COLO668 (cell line): Measurements from ENCODE around the gene S100A13.
A peak's percentile ranks its signal among the peaks of the same experiment; 100 is the strongest.
"Not testable (repeated sequence)": the region's sequence is repeated elsewhere in the genome, so short reads cannot be mapped to it uniquely, and the experiment has no call there.

ENCODE experiments used
- DNase-seq: peaks from one replicate; lab custom pipeline; 2025; ENCODE audit not compliant: unreplicated experiment; lab: John Stamatoyannopoulos, UW

The S100A13 gene

DNA sequence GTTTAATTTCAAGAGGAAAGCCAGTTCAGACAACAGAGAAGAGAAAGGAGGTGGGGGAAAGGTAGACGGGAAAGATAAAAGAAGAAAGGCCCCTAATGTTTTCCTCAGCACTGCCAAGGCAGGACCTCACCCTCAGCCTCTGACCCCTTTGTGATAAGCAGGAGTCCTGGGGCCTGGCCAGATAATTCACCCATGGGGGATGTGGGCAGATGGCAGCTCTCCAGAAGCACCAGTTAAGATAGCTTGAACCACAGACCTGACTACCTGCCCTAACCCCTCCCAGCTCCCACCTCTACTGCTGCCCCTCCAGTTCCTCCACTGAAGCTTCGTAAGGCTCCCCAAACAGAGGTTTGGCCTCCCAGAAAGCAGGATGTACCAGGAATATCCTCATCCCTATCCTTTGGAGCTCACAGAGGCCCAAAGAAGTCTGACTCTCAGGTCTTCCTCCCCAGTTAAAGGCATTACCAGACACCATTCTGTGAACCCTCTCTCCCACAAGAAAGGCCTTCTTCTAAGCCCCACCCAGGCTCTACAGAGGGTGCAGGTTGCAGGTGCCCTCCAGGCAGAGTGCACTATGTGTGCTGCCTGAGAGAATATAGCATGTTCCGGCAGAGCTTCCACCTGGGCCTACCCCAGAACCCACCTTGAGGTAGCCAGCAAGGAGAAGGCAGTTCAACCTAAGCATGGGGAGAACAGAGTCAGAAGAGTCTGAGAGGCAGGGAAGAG, 22.0 kb upstream of the S100A13 start:
- DNase-seq: peak; percentile 47

DNA sequence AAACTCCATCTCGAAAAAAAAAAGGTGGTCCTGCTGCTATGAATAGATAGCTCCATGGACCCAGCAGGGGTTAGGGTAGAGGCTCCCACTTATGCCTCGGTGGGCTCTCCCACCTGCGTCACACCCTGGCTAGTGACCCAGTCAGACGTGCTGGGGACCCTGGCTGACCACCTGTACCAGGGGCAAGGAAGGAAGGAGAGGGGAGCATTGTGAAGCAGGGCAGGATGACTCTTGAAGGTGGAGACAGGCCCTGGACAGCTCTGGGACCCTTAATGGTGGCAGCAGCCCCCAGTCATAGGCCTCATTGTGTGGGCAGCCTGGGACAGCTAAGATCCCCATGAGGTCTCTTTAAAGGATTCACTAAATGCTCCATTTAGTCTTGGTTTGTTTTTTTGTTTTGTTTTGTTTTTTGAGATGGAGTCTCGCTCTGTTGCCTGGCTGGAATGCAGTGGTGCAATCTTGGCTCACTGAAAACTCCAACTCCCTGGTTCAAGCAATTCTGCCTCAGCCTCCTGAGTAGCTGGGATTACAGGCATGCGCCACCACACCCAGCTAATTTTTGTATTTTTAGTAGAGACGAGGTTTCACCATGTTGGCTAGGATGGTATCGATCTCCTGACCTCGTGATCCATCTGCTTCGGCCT, 20.8 kb upstream of the S100A13 start:
- DNase-seq: no peak

DNA sequence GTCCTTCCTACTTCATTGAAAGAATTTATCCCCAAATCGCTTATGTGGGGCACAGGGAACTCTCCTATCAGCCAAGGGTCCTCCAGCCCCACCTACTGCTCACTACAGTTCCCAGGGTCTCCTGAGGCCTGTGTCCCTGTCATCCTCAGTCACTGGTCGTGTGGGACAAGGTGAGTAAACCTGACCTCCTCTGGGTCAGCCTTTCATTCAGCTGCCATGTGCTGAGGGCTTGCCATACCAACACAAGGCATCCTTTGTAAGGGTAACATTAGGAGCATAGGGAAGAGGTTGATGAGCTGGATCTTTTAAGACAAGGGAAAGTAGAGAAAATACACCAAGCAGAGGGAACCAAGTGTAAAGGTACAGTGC, 20.0 kb upstream of the S100A13 start:
- no peak for DNase-seq

DNA sequence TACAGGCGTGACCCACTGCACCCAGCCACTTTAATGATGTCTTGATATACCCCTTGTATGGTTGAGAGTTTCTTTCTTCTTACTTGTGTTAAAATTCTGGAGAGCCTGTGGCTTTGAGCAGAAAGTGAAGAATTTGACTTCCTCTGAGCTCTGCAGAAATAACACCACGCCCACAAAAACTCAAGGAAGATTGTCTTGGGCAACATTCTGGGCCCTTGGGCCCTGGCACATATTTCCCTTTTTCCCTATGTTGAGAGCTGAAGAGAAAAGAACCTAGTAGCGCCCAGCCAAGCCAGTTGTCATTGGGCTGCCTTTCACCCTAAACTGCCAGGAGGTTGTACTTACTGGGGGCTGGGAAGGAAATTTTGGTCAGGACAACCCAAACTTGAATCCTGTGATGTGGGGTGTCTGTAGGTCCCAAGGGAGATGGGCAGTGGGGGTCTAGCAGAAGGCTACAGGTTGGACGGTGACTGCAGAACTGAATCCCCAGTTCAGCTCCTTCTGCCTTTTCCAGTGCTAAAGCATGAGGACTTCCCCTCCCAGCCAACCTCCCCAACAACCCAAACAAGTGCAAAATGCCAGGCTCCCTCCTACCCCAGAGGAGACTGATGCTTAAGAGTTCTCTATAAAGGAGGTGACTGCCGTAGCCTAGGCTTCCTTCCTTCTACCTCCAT, 19.5 kb upstream of the S100A13 start:
- DNase-seq: no peak

DNA sequence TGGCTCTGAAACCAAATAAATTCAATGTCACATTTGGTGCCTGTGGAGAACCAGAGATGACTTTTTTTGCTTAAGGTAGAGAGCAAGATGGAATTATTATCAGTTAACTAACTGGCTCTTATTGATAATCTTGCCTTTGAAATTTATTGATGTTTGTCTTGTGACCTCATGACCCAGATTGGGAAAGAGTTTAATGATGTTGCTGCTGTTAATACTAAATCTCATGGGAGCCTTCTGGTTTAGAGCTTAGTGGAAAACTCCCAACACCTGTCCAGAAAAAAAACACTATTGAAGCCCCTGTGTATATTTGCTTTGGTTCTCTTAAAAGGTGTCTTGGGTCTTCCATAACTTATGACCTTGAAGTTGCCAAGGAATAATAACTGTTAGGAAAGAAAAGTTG, 16.5 kb upstream of the S100A13 start:
- DNase-seq: no peak

DNA sequence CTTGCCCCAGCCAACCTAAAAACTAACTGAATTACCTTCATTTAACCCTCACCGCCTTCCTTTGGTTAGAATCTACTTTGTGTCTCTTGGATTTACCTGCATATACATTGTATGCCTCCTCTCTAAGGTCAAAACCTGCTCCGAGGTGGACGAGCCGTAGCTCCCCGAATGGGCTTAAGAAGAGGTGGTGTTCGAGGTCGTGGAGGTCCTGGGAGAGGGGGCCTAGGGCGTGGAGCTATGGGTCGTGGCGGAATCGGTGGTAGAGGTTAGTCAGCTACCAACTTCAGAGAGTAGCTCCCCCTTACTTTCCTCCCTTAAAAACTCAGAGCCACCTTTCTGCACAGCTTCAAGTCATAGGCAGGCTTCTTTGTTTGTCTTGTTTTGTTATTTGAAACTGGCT, 15.8 kb upstream of the S100A13 start:
- DNase-seq: no peak

DNA sequence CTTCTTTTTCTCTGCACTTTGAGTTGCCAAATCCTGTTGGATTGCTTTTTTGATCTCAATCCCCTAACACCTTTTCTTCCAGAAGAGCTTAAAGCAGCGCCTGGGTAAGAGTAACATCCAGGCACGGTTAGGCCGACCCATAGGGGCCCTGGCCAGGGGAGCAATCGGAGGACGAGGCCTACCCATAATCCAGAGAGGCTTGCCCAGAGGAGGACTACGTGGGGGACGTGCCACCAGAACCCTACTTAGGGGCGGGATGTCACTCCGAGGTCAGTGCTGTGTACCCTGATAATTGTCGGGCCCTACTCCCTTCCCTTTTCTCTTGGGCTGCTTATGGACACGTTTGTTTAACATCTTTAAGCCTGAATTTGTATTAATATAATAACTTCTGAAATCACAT, 14.9 kb upstream of the S100A13 start:
- DNase-seq: no peak

DNA sequence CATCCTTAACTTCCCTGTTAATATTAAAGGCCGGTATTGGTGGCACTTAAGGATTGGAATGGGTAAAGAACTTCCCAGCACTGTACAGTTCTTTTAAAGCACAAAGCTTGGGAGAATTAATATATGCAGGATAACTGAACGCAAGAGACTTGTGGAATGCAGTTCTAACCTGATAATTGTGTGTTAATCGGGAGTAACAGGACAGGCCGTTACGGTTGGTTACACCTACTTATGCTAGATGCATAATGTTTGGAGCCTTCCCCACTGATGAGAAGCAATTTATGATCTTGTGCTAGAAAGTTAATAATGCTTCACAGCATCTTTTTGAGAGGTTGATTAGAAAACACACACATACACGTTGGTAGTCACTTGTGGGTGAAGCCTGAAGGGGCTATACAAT, 13.6 kb upstream of the S100A13 start:
- DNase-seq: no peak

DNA sequence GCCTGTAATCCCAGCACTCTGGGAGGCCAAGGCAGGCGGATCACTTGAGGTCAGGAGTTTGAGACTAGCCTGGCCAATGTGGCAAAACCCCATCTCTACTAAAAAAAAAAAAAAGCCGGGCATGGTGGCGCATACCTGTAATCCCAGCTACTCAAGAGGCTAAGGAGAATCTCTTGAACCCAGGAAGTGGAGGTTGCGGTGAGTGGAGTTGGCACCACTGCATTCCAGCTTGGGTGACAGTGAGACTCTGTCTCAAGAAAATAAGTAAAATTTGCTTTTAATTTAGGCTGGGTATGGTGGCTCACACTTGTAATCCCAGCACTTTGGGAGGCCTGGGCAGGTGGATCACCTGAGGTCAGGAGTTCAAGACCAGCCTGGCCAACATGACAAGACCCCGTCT, 12.9 kb upstream of the S100A13 start:
- not testable (repeated sequence) for DNase-seq

DNA sequence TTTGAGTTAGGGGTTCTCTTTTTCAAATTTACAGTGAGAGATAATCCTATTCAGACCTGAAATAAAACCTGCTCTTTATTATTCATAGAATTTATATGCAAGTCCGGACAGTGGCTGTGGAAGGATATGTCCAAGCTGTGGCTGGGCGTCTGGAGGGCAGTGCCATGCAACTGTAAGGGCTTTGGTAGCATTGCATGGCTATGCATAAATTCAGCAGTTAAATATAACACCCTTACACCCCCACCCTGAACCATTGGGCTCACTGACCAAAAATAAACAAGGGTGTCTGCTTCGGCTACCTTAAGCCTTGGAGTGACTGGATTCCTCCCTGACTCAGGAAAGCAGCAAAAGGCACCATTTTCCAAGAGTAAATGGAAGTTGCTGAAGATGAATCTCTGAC, 12.0 kb upstream of the S100A13 start:
- DNase-seq: no peak

DNA sequence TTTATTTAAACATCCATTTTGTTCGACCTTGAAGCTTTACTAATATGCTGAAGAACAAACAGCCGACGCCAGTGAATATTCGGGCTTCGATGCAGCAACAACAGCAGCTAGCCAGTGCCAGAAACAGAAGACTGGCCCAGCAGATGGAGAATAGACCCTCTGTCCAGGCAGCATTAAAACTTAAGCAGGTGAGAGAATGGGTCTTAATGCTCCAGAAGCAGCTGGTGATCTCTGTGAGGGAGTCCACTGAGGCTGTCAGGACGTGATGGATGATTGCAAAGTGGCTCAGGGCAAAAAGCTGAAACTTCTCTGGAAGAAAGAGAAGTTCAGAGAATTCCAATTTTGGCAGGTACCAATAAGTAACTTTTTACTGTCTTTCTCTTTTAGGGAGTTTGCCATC, 11.0 kb upstream of the S100A13 start:
- no peak for DNase-seq

DNA sequence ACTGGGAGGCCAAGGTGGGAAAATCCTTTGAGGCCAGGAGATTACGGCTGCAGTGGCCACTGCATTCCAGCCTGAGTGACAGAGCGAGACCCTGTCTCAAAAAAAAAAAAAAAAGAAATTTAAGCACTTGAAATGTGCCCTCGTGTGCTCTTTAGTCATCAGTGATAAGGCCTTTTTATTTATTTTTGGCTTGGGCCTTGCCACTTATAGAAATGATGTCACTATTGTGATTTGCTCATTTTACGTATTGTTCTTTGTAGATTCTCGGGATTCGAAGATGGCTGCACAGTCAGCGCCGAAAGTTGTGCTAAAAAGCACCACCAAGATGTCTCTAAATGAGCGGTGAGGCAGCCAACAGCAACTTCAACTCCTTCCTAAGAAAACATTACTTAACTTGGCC, 9.0 kb upstream of the S100A13 start:
- DNase-seq: no peak

DNA sequence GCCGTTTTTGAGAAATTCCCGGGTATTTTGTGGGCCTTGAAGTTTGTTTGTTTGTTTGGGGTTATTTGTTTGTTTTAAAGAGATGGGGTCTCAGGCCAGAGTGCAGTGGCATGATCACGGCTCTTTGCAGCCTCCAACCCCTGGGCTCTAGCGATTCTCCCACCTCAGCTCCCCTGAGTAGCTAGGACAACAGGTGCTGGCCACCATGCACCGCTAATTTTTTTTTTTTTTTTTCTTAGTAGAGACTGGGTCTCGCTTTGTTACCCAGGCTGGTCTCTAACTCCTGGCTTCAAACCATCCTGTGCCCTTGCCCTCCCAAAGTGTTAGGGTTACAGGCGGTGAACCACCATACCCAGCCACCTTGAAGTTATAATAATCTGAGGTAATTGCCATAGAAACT, 8.6 kb upstream of the S100A13 start:
- DNase-seq: no peak

DNA sequence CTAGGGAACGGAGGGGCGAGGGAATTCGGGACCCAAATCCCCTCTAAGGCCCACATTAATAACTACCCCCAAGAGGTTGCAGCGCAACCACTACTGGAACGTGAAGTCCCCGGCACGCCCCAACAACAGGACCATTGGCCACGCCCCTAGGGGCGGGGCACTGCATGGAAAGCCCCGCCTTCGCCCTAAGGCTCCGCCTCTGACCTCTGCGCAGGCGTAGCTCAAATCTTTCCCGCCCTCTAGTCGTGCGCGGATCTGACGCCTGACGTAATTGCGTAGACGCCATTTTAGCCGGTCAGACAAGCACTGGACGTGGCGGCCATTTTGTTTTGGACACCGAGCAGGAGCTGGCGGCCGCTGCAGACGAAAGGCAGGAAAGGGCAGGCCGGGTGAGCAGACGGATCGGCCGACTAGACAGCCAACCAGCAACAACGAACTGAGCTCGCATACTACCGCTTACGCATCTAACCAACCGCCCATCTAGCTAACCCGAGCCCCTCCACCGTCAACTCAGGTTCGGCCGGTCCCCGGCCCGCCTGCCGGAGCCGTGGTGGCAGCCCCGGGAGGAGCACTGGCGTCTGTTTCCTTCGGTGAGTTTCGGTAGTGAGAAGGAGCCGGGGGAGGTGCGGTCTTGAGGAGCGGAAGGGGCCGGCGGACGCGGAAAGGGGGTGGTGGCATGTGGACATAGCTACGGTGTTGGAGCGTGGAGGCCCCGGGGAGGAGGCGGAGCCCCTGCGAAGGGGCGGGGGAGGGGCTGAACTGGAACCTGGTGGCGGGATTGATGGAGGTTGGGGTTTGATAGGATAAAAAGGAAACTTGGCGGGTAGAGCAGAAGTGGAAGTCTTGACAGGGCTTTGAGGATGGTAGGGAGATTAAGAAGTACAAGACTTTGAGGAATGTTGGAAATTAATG, 6.7 kb upstream of the S100A13 start, which contains the start of gene CHTOP:
CHTOP (plus strand) TSS at position 313 of the 912 bp plus-strand sequence. CDS start 2,523 bp downstream, outside the sequence.
- DNase-seq: peak; percentile 98

DNA sequence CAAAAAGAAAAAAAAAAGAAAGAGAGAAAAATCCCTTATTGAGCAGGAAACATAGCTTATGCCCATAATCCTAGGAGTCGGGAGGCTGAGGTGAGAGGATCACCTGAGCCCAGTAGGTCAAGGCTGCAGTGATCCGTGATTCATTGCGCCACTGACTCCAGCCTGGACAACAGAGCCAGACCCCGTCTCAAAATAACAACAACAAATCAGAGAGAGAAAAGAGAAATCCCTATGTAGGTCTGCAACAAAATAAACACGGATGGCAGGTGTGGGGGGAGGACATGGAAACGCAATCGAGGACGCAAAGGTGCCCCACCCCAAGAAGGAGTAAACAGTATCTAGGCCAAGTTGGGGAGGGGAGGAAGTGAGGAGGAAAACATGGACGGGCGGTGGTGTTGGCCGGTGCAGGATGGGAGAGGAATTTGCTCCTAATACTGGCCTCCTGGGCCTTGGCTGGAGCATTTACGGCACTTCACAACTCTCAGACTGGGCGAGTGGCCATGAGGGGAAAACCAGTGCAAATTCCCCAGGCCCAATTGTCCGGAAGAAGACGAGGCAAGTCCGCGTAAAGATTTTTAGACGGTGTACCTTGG, 6.0 kb upstream of the S100A13 start:
- no peak for DNase-seq

DNA sequence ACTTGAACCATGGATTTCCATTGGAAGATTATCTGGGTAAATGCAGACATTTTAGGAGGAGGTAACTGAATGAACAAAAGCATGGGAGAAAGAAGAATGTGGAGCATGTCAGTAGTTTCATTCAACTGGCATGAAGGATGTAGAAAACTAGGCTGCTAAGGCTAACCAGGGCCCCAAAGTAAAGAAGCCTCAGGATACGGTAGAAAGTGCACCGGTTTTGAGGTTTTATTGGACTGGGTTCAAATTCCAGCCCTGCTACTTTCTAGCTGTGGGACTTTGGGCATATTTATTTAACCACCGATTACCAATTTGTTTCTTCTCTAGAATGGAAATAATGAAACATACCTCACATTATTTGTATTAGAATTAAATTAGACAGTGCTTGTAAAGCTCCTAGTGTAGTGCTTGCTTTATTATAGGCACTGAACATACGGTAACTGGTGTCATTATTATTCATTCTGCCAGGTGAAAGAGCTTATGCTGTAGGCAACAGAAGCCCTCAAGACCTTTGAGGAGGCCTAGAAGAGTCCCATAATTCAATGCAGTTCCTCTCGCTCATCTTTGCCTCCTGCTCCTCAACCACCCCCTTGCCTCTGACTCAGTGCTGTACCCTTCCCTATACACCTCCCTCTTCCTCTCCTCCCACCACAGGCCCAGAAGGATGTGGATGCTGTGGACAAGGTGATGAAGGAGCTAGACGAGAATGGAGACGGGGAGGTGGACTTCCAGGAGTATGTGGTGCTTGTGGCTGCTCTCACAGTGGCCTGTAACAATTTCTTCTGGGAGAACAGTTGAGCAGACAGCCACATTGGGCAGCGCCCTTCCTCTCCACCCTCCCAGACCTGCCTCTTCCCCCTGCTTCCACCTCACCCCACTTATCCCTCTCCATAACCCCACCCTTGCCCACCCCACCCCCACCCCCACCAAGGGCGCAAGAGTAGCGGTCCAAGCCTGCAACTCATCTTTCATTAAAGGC, 4.0 kb upstream of the S100A13 start:
- no peak for DNase-seq

DNA sequence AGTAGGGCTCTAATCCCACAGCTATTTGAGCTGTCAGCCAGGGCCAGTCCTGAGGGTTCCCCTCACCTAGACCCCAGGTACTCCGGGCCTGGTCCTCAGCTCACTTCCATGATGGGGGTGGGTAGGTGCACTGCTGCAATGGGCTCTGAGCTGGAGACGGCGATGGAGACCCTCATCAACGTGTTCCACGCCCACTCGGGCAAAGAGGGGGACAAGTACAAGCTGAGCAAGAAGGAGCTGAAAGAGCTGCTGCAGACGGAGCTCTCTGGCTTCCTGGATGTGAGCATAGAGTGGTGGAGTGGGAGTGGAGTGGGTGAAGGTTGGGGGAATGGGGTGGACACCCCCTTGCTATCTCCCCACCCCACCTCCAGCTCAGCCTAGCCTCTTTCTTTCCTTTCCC, 3.1 kb upstream of the S100A13 start:
- no peak for DNase-seq

DNA sequence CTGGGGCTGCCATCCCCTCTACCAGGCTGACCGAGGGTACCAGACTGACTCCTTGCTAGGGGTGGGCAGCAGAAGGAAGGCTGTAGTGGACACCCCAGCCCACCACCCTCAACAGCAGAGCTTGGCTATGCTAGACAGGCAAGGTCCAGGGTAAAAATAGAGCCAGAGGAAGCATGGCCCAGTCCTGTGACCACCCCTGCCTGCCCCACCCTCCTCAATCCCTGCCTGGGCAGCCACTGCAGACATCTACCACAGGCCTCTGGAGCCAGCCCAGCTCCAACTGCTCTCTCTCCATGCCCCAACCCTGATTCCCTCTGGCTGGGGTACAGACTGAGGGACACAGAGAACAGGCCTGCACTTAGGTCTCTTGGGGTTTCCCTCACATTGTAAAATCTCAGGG, 2.7 kb upstream of the S100A13 start:
- no peak for DNase-seq

DNA sequence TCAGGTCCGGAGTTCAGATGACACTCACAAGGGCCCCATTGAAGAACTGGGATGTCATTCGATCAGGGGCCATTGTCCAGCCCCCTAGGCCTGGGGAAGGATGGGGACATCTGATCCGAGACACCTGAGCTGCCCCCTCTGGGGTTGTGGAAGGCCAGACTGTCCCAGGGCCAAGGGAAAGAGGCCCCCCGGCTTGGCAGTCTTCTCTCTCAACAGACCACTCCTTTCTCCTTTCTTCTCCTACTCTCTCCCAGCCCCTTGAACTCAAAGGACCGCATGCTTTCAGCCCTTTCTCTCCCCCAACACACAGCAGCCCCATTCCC, 2.0 kb upstream of the S100A13 start:
- no peak for DNase-seq
